Measurements from ENCODE around the gene PON1. TPM values are rescaled to one million over a fixed set of nuclear protein-coding genes. Genes with fewer than 3 reads are reported as not detected.

PON1 gene
- polyA plus RNA-seq, 1 of the 3 experiments (the other 2 are of a cell fraction), result not detected

DNA sequence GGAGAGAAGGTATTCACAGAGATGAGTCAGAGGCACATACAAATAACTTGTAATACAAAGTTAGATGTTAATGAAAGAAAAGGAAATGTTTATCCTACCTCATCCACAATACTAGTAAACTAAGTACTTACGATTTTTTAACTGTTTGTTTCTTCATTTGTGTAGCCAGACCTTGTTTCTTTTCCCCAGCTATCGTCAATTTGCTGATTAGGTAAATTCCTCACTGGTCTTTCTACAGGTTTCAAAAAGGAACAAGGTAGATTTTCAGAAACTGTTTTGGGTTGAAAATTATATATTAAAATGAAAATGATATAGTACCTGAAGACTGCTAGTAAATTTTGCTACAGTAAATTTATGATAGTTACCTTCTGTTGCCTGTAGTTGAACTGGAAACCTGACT lies 56.6 kb downstream of the PON1 start:
- Histone ChIP-seq H3K27me3 (ENCODE audit: insufficient read depth) (peaks cover under 1% of the 10 kb centered on the region; the same call in 1 of the 2 replicates), H3K9ac (no peak overlapping the region), H3K27ac (ENCODE audit: low read depth in 2 of 2, low read length in 1 of 2) (no peak overlapping the region), H3K4me2 (no peak overlapping the region), H3K9me2 (no peaks in the 10 kb centered on the region), H3K9me3 (no peaks in the 10 kb centered on the region), H3K4me1 (ENCODE audit: control insufficient read depth in 1 of 2, insufficient read depth in 2 of 2, low read depth in 1 of 2, low read length in 1 of 2) (no peaks in the 10 kb centered on the region), H2AFZ (ENCODE audit: low read depth) (no peak overlapping the region), H3F3A (replicated peaks; ENCODE audit: insufficient read depth) (no peaks in the 10 kb centered on the region), H3K4me3 (ENCODE audit: low read depth in 2 of 2, low read length in 1 of 2) (no peak overlapping the region), H3K36me3 (replicated peaks in 1 of 2; ENCODE audit: control insufficient read depth in 1 of 2, insufficient read depth in 2 of 2, low read length in 1 of 2) (no peaks in the 10 kb centered on the region), H3K79me2 (ENCODE audit: insufficient read depth) (no peaks in the 10 kb centered on the region), H4K20me1 (ENCODE audit: insufficient read depth) (no peaks in the 10 kb centered on the region)
- WGBS (ENCODE audit: low lambda C conversion rate), result 44% methylated on average over 2 of the region's 2 CpGs
- ChIA-PET POLR2A (no interaction called here), CTCF (no interaction called here)
- no peak for TF ChIP-seq RXRA (IDR thresholded peaks at IDR 0.05; ENCODE audit: borderline replicate concordance, low read depth)
- no peak for TF ChIP-seq RAD21 (IDR thresholded peaks at IDR 0.05; ENCODE audit: low read length)
- no peak for TF ChIP-seq TCF12 (IDR thresholded peaks at IDR 0.05)
- TF ChIP-seq JUND (IDR thresholded peaks at IDR 0.05), result no peak
- TF ChIP-seq NRF1 (IDR thresholded peaks at IDR 0.05; ENCODE audit: low read depth, low read length), result no peak
- TF ChIP-seq YY1 (IDR thresholded peaks at IDR 0.05; ENCODE audit: low read depth), result no peak
- TF ChIP-seq, protein P1, sequence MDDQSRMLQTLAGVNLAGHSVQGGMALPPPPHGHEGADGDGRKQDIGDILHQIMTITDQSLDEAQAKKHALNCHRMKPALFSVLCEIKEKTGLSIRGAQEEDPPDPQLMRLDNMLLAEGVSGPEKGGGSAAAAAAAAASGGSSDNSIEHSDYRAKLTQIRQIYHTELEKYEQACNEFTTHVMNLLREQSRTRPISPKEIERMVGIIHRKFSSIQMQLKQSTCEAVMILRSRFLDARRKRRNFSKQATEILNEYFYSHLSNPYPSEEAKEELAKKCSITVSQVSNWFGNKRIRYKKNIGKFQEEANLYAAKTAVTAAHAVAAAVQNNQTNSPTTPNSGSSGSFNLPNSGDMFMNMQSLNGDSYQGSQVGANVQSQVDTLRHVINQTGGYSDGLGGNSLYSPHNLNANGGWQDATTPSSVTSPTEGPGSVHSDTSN (IDR thresholded peaks at IDR 0.05), result no peak
- TF ChIP-seq MXI1 (IDR thresholded peaks at IDR 0.05; ENCODE audit: low read depth, low read length), result no peak
- TF ChIP-seq, protein P2, sequence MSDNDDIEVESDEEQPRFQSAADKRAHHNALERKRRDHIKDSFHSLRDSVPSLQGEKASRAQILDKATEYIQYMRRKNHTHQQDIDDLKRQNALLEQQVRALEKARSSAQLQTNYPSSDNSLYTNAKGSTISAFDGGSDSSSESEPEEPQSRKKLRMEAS (IDR thresholded peaks at IDR 0.05; ENCODE audit: low read depth), result no peak
- TF ChIP-seq POLR2AphosphoS5 (IDR thresholded peaks at IDR 0.05; ENCODE audit: low read depth, low read length), result no peak
- DNase-seq, result no peak

DNA sequence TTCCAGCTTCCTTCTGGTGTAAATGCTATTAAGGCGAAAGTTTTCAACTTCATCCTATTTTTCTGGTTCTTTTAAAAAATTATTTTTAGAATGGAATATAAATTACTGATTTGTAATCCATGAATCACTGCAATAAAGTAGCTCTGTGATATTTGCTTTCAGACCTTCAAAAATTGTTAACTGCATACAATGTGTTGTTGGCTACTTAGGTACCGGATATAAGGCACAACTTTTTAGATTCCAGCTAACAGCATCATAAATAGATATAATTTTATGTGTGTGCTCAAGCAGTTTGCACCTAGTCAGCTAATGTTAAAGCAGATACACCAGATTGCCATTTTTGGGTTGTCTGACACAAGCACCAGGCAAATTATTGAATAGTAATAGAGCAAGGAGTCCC lies 58.7 kb downstream of the PON1 start:
- no peak overlapping the region for H3K27ac ChIP-seq (ENCODE audit: low read depth in 2 of 2, low read length in 1 of 2)
- H3K4me2 ChIP-seq, result no peak overlapping the region
- H3K4me1 ChIP-seq (ENCODE audit: control insufficient read depth in 1 of 2, insufficient read depth in 2 of 2, low read depth in 1 of 2, low read length in 1 of 2), result no peaks in the 10 kb centered on the region
- no peaks in the 10 kb centered on the region for H4K20me1 ChIP-seq (ENCODE audit: insufficient read depth)
- H2AFZ ChIP-seq (ENCODE audit: low read depth), result no peak overlapping the region
- ChIA-PET CTCF (interaction anchor here (1.8 to 2.0 kb wide), 2 partner anchors 67 to 211 kb away, joined by 6 read pairs; no protein-coding TSS in a partner anchor), POLR2A (no interaction called here)
- H3K9me3 ChIP-seq, result no peaks in the 10 kb centered on the region
- no peaks in the 10 kb centered on the region for H3K9me2 ChIP-seq
- H3K36me3 ChIP-seq (replicated peaks in 1 of 2; ENCODE audit: control insufficient read depth in 1 of 2, insufficient read depth in 2 of 2, low read length in 1 of 2), result no peaks in the 10 kb centered on the region
- 74% methylated on average over 2 of the region's 2 CpGs for WGBS (ENCODE audit: low lambda C conversion rate)
- H3K4me3 ChIP-seq (ENCODE audit: low read depth in 2 of 2, low read length in 1 of 2), result no peak overlapping the region
- H3F3A ChIP-seq (replicated peaks; ENCODE audit: insufficient read depth), result no peaks in the 10 kb centered on the region
- TF ChIP-seq SMC3 (IDR thresholded peaks at IDR 0.05; ENCODE audit: low read depth, low read length) (no peak), POLR2AphosphoS5 (IDR thresholded peaks at IDR 0.05; ENCODE audit: low read depth, low read length) (no peak), RFX5 (IDR thresholded peaks at IDR 0.05; ENCODE audit: low read length) (no peak), SIN3A (IDR thresholded peaks at IDR 0.05; ENCODE audit: borderline replicate concordance, low read depth, low read length) (no peak), TAF1 (IDR thresholded peaks at IDR 0.05; ENCODE audit: borderline replicate concordance, low read depth, low read length) (no peak), TEAD4 (IDR thresholded peaks at IDR 0.05; ENCODE audit: borderline replicate concordance, insufficient read depth) (no peak), RCOR1 (IDR thresholded peaks at IDR 0.05; ENCODE audit: low read length) (no peak)
- TF ChIP-seq, protein P3, sequence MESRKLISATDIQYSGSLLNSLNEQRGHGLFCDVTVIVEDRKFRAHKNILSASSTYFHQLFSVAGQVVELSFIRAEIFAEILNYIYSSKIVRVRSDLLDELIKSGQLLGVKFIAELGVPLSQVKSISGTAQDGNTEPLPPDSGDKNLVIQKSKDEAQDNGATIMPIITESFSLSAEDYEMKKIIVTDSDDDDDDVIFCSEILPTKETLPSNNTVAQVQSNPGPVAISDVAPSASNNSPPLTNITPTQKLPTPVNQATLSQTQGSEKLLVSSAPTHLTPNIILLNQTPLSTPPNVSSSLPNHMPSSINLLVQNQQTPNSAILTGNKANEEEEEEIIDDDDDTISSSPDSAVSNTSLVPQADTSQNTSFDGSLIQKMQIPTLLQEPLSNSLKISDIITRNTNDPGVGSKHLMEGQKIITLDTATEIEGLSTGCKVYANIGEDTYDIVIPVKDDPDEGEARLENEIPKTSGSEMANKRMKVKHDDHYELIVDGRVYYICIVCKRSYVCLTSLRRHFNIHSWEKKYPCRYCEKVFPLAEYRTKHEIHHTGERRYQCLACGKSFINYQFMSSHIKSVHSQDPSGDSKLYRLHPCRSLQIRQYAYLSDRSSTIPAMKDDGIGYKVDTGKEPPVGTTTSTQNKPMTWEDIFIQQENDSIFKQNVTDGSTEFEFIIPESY (IDR thresholded peaks at IDR 0.05; ENCODE audit: borderline replicate concordance, low read depth), result no peak
- TF ChIP-seq, protein P4, sequence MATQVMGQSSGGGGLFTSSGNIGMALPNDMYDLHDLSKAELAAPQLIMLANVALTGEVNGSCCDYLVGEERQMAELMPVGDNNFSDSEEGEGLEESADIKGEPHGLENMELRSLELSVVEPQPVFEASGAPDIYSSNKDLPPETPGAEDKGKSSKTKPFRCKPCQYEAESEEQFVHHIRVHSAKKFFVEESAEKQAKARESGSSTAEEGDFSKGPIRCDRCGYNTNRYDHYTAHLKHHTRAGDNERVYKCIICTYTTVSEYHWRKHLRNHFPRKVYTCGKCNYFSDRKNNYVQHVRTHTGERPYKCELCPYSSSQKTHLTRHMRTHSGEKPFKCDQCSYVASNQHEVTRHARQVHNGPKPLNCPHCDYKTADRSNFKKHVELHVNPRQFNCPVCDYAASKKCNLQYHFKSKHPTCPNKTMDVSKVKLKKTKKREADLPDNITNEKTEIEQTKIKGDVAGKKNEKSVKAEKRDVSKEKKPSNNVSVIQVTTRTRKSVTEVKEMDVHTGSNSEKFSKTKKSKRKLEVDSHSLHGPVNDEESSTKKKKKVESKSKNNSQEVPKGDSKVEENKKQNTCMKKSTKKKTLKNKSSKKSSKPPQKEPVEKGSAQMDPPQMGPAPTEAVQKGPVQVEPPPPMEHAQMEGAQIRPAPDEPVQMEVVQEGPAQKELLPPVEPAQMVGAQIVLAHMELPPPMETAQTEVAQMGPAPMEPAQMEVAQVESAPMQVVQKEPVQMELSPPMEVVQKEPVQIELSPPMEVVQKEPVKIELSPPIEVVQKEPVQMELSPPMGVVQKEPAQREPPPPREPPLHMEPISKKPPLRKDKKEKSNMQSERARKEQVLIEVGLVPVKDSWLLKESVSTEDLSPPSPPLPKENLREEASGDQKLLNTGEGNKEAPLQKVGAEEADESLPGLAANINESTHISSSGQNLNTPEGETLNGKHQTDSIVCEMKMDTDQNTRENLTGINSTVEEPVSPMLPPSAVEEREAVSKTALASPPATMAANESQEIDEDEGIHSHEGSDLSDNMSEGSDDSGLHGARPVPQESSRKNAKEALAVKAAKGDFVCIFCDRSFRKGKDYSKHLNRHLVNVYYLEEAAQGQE (IDR thresholded peaks at IDR 0.05; ENCODE audit: low read depth, low read length), result no peak
- no peaks in the 10 kb centered on the region for H3K79me2 ChIP-seq (ENCODE audit: insufficient read depth)
- DNase-seq, result no peak
- H3K27me3 ChIP-seq (ENCODE audit: insufficient read depth), result no peaks in the 10 kb centered on the region
- no peak overlapping the region for H3K9ac ChIP-seq

Measured in SK-N-SH (cell line).